ENCODE results near the gene SEMA5B.

- TF ChIP-seq, protein P1, sequence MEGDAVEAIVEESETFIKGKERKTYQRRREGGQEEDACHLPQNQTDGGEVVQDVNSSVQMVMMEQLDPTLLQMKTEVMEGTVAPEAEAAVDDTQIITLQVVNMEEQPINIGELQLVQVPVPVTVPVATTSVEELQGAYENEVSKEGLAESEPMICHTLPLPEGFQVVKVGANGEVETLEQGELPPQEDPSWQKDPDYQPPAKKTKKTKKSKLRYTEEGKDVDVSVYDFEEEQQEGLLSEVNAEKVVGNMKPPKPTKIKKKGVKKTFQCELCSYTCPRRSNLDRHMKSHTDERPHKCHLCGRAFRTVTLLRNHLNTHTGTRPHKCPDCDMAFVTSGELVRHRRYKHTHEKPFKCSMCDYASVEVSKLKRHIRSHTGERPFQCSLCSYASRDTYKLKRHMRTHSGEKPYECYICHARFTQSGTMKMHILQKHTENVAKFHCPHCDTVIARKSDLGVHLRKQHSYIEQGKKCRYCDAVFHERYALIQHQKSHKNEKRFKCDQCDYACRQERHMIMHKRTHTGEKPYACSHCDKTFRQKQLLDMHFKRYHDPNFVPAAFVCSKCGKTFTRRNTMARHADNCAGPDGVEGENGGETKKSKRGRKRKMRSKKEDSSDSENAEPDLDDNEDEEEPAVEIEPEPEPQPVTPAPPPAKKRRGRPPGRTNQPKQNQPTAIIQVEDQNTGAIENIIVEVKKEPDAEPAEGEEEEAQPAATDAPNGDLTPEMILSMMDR (conservative IDR thresholded peaks at IDR 0.05): no peak
- TF ChIP-seq EZH2 (IDR thresholded peaks at IDR 0.05; ENCODE audit: low read depth): no peak
These were observed 83.8 kb downstream of the SEMA5B start for GRCh38 chr3:122943828-122944190.

All from PC-9 (cell line).